IPS-18c (cell line): ENCODE data around the gene PBX4.
"Not testable (repeated sequence)": the region's sequence is repeated elsewhere in the genome, so short reads cannot be mapped to it uniquely, and the experiment has no call there.

Source experiments
- H3K4me3 ChIP-seq: 2 replicates; pipeline ENCODE4 v1.7.0; 2013; ENCODE audit warnings: low read depth, mild to moderate bottlenecking, low read length, moderate library complexity; ENCODE audit not compliant: insufficient read depth
- H3K9me3 ChIP-seq: one replicate; pipeline ENCODE4 v1.6.1; 2013; ENCODE audit warnings: mild to moderate bottlenecking, low read length, moderate library complexity; ENCODE audit not compliant: control insufficient read depth, insufficient read depth

PBX4 gene

DNA sequence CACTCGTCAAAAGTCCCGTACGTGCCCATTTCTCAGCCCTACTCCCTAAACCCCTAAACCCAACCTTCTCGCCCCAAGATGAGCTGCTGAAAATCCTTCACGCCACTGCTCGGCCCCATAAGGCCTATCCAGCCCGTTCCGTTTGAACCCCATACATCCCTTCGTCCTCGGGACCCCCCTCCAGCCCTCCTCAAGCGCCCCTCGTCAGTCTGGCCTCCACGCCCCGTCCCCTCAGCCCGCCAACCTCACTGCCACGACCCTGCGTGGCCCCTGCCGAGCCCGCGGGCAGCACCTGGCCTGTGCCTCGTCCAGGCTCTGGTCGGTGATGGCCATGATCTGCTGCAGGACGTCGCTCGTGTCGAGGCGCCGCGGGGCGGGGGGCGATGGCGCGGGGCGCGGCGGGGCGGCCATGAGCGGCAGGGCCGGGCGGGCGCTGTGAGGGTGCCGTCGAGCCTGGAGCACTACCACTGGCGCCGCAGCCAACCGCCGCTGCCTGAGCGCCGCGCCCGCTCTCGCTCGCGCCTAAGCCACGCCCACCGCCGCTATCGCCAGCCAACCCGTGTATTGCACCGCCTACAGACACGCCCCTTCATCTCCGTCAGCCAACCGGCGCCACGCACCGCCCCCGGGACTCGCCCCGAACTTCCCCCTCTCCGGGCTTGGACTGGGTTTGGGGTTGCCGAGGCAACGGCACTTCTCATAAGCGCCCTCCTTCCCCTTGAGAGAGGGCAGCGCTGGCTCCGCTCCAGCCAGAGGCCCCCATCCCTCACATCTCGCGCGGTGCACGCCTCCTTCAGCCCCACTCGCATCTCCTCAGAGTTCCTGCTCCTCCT is at the start of gene PBX4:
Gene PBX4, minus strand, starts transcription at position 469 of the 833 bp plus-strand sequence. Its CDS starts 58 bp downstream, at position 411.
- Histone ChIP-seq H3K9me3 (peaks cover 2% of the 10 kb centered on the region), H3K4me3 (peak within 1 kb of the TSS; percentile 61)

- not testable (repeated sequence) for H3K4me3 ChIP-seq, H3K9me3 ChIP-seq
Observed at GRCh38 chr19:19665420-19665948, 47.0 kb upstream of the PBX4 start.

GRCh38 chr19:19663256-19664120 is 45.0 kb upstream of the PBX4 start, which contains the start of gene ATP13A1:
Gene ATP13A1 (minus strand): TSS chr19:19663676. CDS start chr19:19663666, 10 bp downstream.
- Histone ChIP-seq H3K4me3 (peak within 1 kb of the TSS; percentile 95), H3K9me3 (peaks cover 2% of the 10 kb centered on the region)

DNA sequence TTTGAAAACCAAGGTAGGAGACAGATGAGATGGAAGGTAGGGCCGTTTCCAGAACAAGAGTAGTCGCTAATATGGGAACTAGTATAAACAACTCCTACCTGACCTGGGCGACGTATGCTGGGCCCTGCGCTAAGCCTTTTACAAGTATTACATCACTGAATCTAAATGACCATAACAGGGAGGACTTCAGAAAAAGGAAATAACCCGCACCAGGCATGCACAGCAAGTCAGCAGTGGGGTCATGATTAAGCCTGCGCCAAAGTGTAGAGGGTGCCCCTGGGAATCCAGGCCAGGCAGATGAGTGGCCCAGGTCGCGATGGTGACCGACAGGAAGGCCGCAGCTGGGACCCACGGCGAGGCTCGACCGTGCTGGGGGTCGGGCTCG is 44.4 kb upstream of the PBX4 start:
- Histone ChIP-seq H3K9me3 (peaks cover 2% of the 10 kb centered on the region), H3K4me3 (peak overlapping the region; percentile 95)

- H3K4me3 ChIP-seq: peak overlapping the region; percentile 95
- peaks cover 2% of the 10 kb centered on the region for H3K9me3 ChIP-seq
Observed at GRCh38 chr19:19662344-19662743, 43.9 kb upstream of the PBX4 start.

GRCh38 chr19:19661675-19662251 is 43.3 kb upstream of the PBX4 start:
- H3K9me3 ChIP-seq: peaks cover 2% of the 10 kb centered on the region
- 0 out of 2 replicates have a peak overlapping the region, but pooled peaks have one; percentile 95 for H3K4me3 ChIP-seq

DNA sequence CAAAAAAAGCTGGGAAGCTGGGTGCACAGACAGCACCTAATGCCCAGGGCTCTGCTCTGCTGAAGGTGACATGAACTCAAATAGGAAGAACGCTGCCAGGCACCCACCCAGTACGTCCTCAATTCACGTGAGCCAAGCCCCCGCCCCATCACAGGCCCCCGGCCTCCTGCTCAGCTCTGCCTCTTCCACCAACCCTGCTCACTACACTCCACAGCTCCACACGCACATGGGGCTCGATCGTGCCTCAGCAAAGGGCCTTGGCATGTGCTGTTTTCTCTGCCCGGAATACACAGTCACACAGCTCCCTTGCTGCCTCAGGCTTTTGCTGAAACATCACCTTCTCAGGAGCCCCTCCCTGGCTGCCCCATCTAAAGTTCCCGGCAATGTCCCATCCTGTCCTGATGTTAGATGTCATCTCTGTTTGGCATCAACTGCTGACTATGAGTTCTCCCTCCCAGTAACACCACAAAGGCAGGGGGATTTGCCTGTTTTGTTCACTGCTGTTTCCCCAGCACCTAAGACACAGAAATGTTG is 42.7 kb upstream of the PBX4 start:
- Histone ChIP-seq H3K4me3 (no peak overlapping the region), H3K9me3 (peaks cover 2% of the 10 kb centered on the region)

DNA sequence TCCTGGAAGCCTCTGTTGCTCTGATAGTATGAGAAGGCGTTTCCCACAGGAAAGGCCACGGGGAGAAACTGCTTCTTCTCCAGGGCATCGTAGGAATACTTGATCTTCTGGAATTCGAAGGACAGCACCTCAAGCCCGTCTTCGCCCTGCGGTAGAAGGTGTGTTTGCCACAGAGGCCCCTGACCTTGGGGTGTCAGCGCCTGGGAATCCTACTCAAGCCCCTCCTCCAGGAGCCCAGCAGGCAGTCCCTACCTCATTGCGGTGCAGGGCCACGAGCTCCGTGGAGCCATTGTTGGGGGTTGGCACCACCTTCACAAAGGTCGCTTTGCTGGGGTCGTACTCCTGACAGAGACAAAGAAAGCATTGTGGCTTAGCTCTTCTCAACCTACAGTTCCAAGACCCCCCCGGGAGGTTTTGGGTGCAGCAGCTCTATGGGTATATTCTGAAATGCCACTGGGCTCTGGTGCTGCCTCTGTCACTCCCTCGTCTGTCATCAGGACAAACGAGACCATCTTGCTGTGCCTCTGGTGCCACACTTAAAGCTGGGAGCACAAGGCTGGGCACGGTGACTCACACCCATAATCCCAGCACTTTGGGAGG is 41.3 kb upstream of the PBX4 start:
- Histone ChIP-seq H3K4me3 (no peak overlapping the region), H3K9me3 (peaks cover 2% of the 10 kb centered on the region)

GRCh38 chr19:19657397-19657783 is 38.9 kb upstream of the PBX4 start:
- no peaks in the 10 kb centered on the region for H3K9me3 ChIP-seq
- no peak overlapping the region for H3K4me3 ChIP-seq

- Histone ChIP-seq H3K4me3 (no peak overlapping the region), H3K9me3 (no peaks in the 10 kb centered on the region)
Observed at GRCh38 chr19:19656451-19657396, 38.2 kb upstream of the PBX4 start.

- no peaks in the 10 kb centered on the region for H3K9me3 ChIP-seq
- no peak overlapping the region for H3K4me3 ChIP-seq
Observed at GRCh38 chr19:19655641-19656343, 37.3 kb upstream of the PBX4 start.

DNA sequence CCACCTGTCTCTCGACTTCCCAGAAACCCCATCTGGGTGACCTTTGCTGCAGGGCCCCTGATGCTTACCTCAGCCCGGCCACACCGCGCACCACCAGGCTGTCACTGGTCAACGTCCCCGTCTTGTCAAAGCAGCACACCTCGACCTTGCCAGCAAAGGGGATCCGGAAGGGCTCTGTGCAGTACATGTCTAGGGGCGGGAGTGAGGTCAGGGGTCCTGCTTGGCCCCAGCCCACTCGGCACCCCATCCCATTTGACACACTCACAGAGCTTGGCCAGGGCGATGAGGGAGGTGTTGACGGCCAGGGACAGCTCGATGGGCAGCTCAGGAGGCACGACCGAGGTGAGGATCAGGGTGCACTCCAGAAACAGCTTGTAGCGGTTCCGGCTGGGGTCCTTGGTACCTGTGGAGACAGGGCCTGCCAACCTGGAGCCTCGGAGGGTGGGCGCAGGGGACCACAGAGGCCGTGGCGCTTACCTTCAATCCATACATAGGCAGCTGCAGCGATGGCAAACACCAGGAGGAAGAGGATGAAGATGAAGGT is 36.6 kb upstream of the PBX4 start:
- Histone ChIP-seq H3K4me3 (no peak overlapping the region), H3K9me3 (no peaks in the 10 kb centered on the region)

DNA sequence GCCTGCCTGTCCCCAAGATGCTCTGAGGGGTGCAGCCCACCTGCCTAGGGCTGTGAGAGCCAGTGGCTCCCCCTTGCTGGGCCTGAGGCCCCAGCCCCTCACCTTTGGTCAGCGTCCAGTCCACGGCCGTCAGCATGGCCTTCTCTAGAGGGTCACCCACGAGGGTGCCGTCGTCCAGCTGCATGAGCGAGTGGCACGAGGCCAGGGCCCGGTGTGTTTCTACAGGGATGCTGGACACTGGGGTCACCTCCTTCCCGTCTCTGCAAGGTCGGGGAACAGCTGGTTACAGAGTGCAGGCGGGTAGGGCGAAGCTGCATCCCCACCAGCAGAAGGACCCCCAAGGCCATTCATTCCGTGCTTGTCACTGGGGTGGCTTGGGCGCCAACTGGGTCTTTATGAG is 36.0 kb upstream of the PBX4 start:
- Histone ChIP-seq H3K4me3 (no peak overlapping the region), H3K9me3 (no peaks in the 10 kb centered on the region)

- H3K4me3 ChIP-seq: no peak overlapping the region
- H3K9me3 ChIP-seq: no peaks in the 10 kb centered on the region
Observed at GRCh38 chr19:19653597-19654147, 35.2 kb upstream of the PBX4 start.
